ENCODE results near the gene KCNIP1. TPM values are rescaled to one million over a fixed set of nuclear protein-coding genes. Genes with fewer than 3 reads are reported as not detected.

Gene KCNIP1
- polyA plus RNA-seq, 1 donor from 2014 or later = 13.8 TPM

DNA sequence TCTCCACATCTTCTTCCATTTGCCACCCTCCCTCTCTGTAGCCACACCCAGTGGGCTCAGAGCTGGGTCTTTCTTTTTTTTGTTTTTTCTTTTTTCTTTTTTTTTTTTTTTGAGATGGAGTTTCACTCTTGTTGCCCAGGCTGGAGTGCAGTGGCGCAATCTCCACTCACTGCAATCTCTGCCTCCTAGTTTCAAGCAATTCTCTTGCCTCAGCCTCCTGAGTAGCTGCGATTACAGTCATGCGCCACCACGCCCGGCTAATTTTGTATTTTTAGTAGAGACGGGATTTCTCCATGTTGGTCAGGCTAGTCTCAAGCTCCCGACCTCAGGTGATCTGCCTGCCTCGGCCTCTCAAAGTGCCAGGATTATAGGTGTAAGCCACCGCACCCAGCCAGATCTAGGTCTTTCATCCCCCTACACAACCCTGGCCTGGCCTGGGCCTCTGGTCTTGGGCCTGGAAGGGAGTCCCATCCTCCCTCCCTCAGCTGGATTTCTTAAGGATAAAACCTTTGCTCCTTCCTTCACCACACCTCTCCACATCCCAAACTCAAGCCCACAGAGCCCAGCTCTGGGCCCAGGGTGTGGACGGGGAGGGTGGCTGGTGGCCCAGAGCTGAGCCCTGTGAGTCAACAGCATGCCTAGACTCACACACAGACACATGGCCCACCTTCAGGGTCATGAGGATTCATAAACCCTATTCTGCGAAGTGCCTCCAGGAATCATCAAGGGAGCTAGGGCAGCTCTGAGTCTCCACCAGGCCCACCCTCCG, 18.8 kb upstream of the KCNIP1 start:
- TF ChIP-seq EZH2 (IDR thresholded peaks at IDR 0.05; ENCODE audit: borderline replicate concordance, insufficient read depth, low read length, poor library complexity, severe bottlenecking) (no peak), MXI1 (conservative IDR thresholded peaks at IDR 0.05; ENCODE audit: poor library complexity, severe bottlenecking) (no peak), TAF1 (IDR thresholded peaks at IDR 0.05; ENCODE audit: low read depth) (no peak), EP300 (conservative IDR thresholded peaks at IDR 0.05; ENCODE audit: poor library complexity, severe bottlenecking) (no peak), SMC3 (conservative IDR thresholded peaks at IDR 0.05; ENCODE audit: poor library complexity) (no peak), POLR2AphosphoS5 (IDR thresholded peaks at IDR 0.05) (no peak), RAD21 (conservative IDR thresholded peaks at IDR 0.05) (no peak)
- TF ChIP-seq, protein P1, sequence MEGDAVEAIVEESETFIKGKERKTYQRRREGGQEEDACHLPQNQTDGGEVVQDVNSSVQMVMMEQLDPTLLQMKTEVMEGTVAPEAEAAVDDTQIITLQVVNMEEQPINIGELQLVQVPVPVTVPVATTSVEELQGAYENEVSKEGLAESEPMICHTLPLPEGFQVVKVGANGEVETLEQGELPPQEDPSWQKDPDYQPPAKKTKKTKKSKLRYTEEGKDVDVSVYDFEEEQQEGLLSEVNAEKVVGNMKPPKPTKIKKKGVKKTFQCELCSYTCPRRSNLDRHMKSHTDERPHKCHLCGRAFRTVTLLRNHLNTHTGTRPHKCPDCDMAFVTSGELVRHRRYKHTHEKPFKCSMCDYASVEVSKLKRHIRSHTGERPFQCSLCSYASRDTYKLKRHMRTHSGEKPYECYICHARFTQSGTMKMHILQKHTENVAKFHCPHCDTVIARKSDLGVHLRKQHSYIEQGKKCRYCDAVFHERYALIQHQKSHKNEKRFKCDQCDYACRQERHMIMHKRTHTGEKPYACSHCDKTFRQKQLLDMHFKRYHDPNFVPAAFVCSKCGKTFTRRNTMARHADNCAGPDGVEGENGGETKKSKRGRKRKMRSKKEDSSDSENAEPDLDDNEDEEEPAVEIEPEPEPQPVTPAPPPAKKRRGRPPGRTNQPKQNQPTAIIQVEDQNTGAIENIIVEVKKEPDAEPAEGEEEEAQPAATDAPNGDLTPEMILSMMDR (IDR thresholded peaks at IDR 0.05; ENCODE audit: poor library complexity, severe bottlenecking) = no peak
- TF ChIP-seq, protein P2, sequence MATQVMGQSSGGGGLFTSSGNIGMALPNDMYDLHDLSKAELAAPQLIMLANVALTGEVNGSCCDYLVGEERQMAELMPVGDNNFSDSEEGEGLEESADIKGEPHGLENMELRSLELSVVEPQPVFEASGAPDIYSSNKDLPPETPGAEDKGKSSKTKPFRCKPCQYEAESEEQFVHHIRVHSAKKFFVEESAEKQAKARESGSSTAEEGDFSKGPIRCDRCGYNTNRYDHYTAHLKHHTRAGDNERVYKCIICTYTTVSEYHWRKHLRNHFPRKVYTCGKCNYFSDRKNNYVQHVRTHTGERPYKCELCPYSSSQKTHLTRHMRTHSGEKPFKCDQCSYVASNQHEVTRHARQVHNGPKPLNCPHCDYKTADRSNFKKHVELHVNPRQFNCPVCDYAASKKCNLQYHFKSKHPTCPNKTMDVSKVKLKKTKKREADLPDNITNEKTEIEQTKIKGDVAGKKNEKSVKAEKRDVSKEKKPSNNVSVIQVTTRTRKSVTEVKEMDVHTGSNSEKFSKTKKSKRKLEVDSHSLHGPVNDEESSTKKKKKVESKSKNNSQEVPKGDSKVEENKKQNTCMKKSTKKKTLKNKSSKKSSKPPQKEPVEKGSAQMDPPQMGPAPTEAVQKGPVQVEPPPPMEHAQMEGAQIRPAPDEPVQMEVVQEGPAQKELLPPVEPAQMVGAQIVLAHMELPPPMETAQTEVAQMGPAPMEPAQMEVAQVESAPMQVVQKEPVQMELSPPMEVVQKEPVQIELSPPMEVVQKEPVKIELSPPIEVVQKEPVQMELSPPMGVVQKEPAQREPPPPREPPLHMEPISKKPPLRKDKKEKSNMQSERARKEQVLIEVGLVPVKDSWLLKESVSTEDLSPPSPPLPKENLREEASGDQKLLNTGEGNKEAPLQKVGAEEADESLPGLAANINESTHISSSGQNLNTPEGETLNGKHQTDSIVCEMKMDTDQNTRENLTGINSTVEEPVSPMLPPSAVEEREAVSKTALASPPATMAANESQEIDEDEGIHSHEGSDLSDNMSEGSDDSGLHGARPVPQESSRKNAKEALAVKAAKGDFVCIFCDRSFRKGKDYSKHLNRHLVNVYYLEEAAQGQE (IDR thresholded peaks at IDR 0.05; ENCODE audit: borderline replicate concordance) = no peak
- H3K36me3 ChIP-seq (ENCODE audit: insufficient read depth, low read length) = no peaks in the 10 kb centered on the region
- H3K27ac ChIP-seq (ENCODE audit: low read length) = no peak overlapping the region
- H4K20me1 ChIP-seq (ENCODE audit: insufficient read depth) = no peaks in the 10 kb centered on the region
- no peak overlapping the region for H2AFZ ChIP-seq (ENCODE audit: low read depth, low read length)
- no peaks in the 10 kb centered on the region for H3K9me2 ChIP-seq (ENCODE audit: insufficient read depth, low read length)
- no peaks in the 10 kb centered on the region for H3K9me3 ChIP-seq (ENCODE audit: low read length)
- H3K4me3 ChIP-seq (ENCODE audit: low read length) = no peak overlapping the region
- no peaks in the 10 kb centered on the region for H3K27me3 ChIP-seq (ENCODE audit: insufficient read depth, low read depth, low read length)
- no peak overlapping the region for H3K4me2 ChIP-seq (ENCODE audit: low read length)
- no peak overlapping the region for H3K9ac ChIP-seq (ENCODE audit: low read length)
- H3F3A ChIP-seq (ENCODE audit: insufficient read depth, low read length, poor library complexity, severe bottlenecking) = no peaks in the 10 kb centered on the region
- no peaks in the 10 kb centered on the region for H3K79me2 ChIP-seq (replicated peaks; ENCODE audit: insufficient read depth, low read length)

DNA sequence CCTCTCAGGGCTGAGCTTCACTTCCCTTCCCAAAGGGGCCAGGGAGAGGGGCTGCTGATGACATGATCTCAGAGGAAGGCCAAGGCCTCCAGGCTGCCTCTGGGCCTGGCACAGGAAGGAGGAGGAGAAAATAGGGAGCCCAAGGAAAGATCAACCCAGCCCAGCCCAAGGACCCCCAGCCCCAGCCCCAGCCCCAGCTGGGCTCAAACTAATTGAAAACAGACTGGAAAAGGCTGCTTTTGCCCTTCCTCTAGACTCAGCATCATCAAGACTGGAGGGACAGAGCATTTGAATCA, 18.3 kb upstream of the KCNIP1 start:
- no peaks in the 10 kb centered on the region for H3K9me2 ChIP-seq (ENCODE audit: insufficient read depth, low read length)
- H3K9ac ChIP-seq (ENCODE audit: low read length) = no peak overlapping the region
- no peaks in the 10 kb centered on the region for H3K79me2 ChIP-seq (replicated peaks; ENCODE audit: insufficient read depth, low read length)
- H3K4me3 ChIP-seq (ENCODE audit: low read length) = no peak overlapping the region
- H3F3A ChIP-seq (ENCODE audit: insufficient read depth, low read length, poor library complexity, severe bottlenecking) = no peaks in the 10 kb centered on the region
- H3K4me2 ChIP-seq (ENCODE audit: low read length) = no peak overlapping the region
- TF ChIP-seq MXI1 (conservative IDR thresholded peaks at IDR 0.05; ENCODE audit: poor library complexity, severe bottlenecking) = no peak
- TF ChIP-seq TAF1 (IDR thresholded peaks at IDR 0.05; ENCODE audit: low read depth) = no peak
- TF ChIP-seq, protein P2 (IDR thresholded peaks at IDR 0.05; ENCODE audit: borderline replicate concordance) = no peak
- no peak for TF ChIP-seq RAD21 (conservative IDR thresholded peaks at IDR 0.05)
- no peak for TF ChIP-seq SMC3 (conservative IDR thresholded peaks at IDR 0.05; ENCODE audit: poor library complexity)
- TF ChIP-seq EP300 (conservative IDR thresholded peaks at IDR 0.05; ENCODE audit: poor library complexity, severe bottlenecking) = no peak
- TF ChIP-seq, protein P1 (IDR thresholded peaks at IDR 0.05; ENCODE audit: poor library complexity, severe bottlenecking) = no peak
- TF ChIP-seq EZH2 (IDR thresholded peaks at IDR 0.05; ENCODE audit: borderline replicate concordance, insufficient read depth, low read length, poor library complexity, severe bottlenecking) = no peak
- H3K27me3 ChIP-seq (ENCODE audit: insufficient read depth, low read depth, low read length) = no peaks in the 10 kb centered on the region
- H3K36me3 ChIP-seq (ENCODE audit: insufficient read depth, low read length) = no peaks in the 10 kb centered on the region
- no peaks in the 10 kb centered on the region for H3K9me3 ChIP-seq (ENCODE audit: low read length)
- H3K27ac ChIP-seq (ENCODE audit: low read length) = no peak overlapping the region
- no peaks in the 10 kb centered on the region for H4K20me1 ChIP-seq (ENCODE audit: insufficient read depth)
- H2AFZ ChIP-seq (ENCODE audit: low read depth, low read length) = no peak overlapping the region
